NB4 (cell line): Measurements from ENCODE around the gene CALN1.

Source experiments
- DNase-seq: peaks from one replicate; pipeline ENCODE4 v3.0.0; 2010; ENCODE audit warnings: low read depth
- H3K4me3 ChIP-seq: one replicate; pipeline ENCODE4 v1.5.1; 2011; ENCODE audit warnings: mild to moderate bottlenecking, low read depth, low read length, moderate library complexity
- CTCF ChIP-seq: IDR thresholded peaks from one replicate; pipeline ENCODE4 v1.5.1; 2012; ENCODE audit warnings: low read depth, low read length
- MAX ChIP-seq: IDR thresholded peaks from 2 replicates; pipeline ENCODE4 v1.6.1; 2011; ENCODE audit warnings: low read depth, low read length
- MYC ChIP-seq: IDR thresholded peaks from 2 replicates; pipeline ENCODE4 v1.6.1; 2011; ENCODE audit warnings: low read depth, low read length
- POLR2A ChIP-seq: IDR thresholded peaks from 2 replicates; pipeline ENCODE4 v1.6.1; 2011; ENCODE audit warnings: mild to moderate bottlenecking; ENCODE audit not compliant: insufficient read length; ENCODE audit errors: extremely low read depth

The CALN1 gene

GRCh38 chr7:72406820-72407403 is 5.2 kb downstream of the CALN1 start:
- H3K4me3 ChIP-seq, result no peak overlapping the region
- no peak for TF ChIP-seq POLR2A
- TF ChIP-seq MYC, result no peak
- TF ChIP-seq CTCF, result no peak
- TF ChIP-seq MAX, result no peak
- DNase-seq, result no peak

- DNase-seq, result no peak
- TF ChIP-seq POLR2A (no peak), MYC (no peak), CTCF (no peak)
Observed at GRCh38 chr7:72405871-72406270, 6.3 kb downstream of the CALN1 start.

GRCh38 chr7:72405418-72405817 is 6.7 kb downstream of the CALN1 start:
- H3K4me3 ChIP-seq, result no peak overlapping the region
- no peak for TF ChIP-seq POLR2A
- peak; percentile 80 for TF ChIP-seq MAX
- TF ChIP-seq CTCF, result no peak
- peak; percentile 67; the same call in 1 of the 2 replicates for TF ChIP-seq MYC
- DNase-seq, result peak; percentile 84

More at GRCh38 chr7:72405871-72406270, 6.3 kb downstream of the CALN1 start:
- H3K4me3 ChIP-seq, result no peak overlapping the region

- no peak for DNase-seq
- H3K4me3 ChIP-seq, result no peak overlapping the region
- no peak for TF ChIP-seq MYC
- TF ChIP-seq CTCF, result no peak
Observed at GRCh38 chr7:72404743-72405142, 7.4 kb downstream of the CALN1 start.

GRCh38 chr7:72403458-72404076 is 8.6 kb downstream of the CALN1 start:
- DNase-seq, result peak; percentile 74
- H3K4me3 ChIP-seq, result no peak overlapping the region
- TF ChIP-seq MAX, result no peak

GRCh38 chr7:72394016-72394415 is 18.1 kb downstream of the CALN1 start:
- TF ChIP-seq POLR2A (no peak), MAX (no peak), MYC (no peak), CTCF (no peak)
- DNase-seq, result no peak
- no peak overlapping the region for H3K4me3 ChIP-seq
